Stimulated activated CD8-positive, alpha-beta memory T cell treated with anti-CD3 and anti-CD28 coated beads, Interleukin-12 subunit alpha, Interleukin-12 subunit beta, amount 100 ng/mL, for 1 hour (primary cell): ENCODE results near the gene TM7SF2.

ENCODE experiments used
- DNase-seq: peaks from one replicate; pipeline ENCODE4 v3.0.0-alpha.2; 2020; ENCODE audit warnings: low read depth

The TM7SF2 gene

GRCh38 chr11:65090628-65091027 lies 21.0 kb upstream of the TM7SF2 start:
- no peak for DNase-seq

GRCh38 chr11:65095427-65095826 lies 16.2 kb upstream of the TM7SF2 start:
- DNase-seq: no peak

- DNase-seq: peak; percentile 73
Measured at GRCh38 chr11:65095974-65096806, 15.5 kb upstream of the TM7SF2 start, which contains the start of gene VPS51. Gene VPS51 (plus strand): TSS chr11:65096214. CDS start chr11:65096251, 37 bp downstream.

GRCh38 chr11:65096926-65097325 lies 14.7 kb upstream of the TM7SF2 start:
- DNase-seq: no peak

- no peak for DNase-seq
Measured at GRCh38 chr11:65100674-65101350, 10.9 kb upstream of the TM7SF2 start.

GRCh38 chr11:65102142-65103095 lies 9.3 kb upstream of the TM7SF2 start:
- no peak for DNase-seq

GRCh38 chr11:65103476-65103875 lies 8.2 kb upstream of the TM7SF2 start:
- DNase-seq: no peak

GRCh38 chr11:65104628-65105027 lies 7.0 kb upstream of the TM7SF2 start:
- no peak for DNase-seq

GRCh38 chr11:65107078-65107477 lies 4.6 kb upstream of the TM7SF2 start:
- no peak for DNase-seq

GRCh38 chr11:65107751-65108468 lies 3.8 kb upstream of the TM7SF2 start:
- no peak for DNase-seq

GRCh38 chr11:65108469-65109123 lies 3.1 kb upstream of the TM7SF2 start:
- DNase-seq: no peak

GRCh38 chr11:65109231-65110198 lies 2.2 kb upstream of the TM7SF2 start:
- no peak for DNase-seq

GRCh38 chr11:65110354-65110861 lies 1.3 kb upstream of the TM7SF2 start:
- peak; percentile 93 for DNase-seq

- no peak for DNase-seq
Measured at GRCh38 chr11:65111159-65111743, 421 bp upstream of the TM7SF2 start.

- DNase-seq: peak; percentile 56
Measured at GRCh38 chr11:65112546-65113360, 1.1 kb downstream of the TM7SF2 start.

- no peak for DNase-seq
Measured at GRCh38 chr11:65113361-65113756, 1.7 kb downstream of the TM7SF2 start.

- no peak for DNase-seq
Measured at GRCh38 chr11:65113839-65114238, 2.2 kb downstream of the TM7SF2 start.

- DNase-seq: no peak
Measured at GRCh38 chr11:65114538-65115171, 3.0 kb downstream of the TM7SF2 start.
